ENCODE data around the gene PRSS22.

GRCh38 chr16:2826591-2827373 is 31.2 kb downstream of the PRSS22 start:
- TF ChIP-seq, protein P1, sequence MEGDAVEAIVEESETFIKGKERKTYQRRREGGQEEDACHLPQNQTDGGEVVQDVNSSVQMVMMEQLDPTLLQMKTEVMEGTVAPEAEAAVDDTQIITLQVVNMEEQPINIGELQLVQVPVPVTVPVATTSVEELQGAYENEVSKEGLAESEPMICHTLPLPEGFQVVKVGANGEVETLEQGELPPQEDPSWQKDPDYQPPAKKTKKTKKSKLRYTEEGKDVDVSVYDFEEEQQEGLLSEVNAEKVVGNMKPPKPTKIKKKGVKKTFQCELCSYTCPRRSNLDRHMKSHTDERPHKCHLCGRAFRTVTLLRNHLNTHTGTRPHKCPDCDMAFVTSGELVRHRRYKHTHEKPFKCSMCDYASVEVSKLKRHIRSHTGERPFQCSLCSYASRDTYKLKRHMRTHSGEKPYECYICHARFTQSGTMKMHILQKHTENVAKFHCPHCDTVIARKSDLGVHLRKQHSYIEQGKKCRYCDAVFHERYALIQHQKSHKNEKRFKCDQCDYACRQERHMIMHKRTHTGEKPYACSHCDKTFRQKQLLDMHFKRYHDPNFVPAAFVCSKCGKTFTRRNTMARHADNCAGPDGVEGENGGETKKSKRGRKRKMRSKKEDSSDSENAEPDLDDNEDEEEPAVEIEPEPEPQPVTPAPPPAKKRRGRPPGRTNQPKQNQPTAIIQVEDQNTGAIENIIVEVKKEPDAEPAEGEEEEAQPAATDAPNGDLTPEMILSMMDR (IDR thresholded peaks at IDR 0.05): no peak
- no peak for TF ChIP-seq ZFX (IDR thresholded peaks at IDR 0.05; ENCODE audit: borderline replicate concordance)

Measured in 22Rv1 (cell line).